Stimulated activated CD4-positive, alpha-beta T cell treated with anti-CD3 and anti-CD28 coated beads, Interleukin-4, amount 100 ng/mL, for 24 hours (primary cell): ENCODE measurements around the gene CLCA2.

Experiments used
- DNase-seq: peaks from one replicate; pipeline ENCODE4 v3.0.0-alpha.2; 2020

The CLCA2 gene

GRCh38 chr1:86478416-86479156, 54.6 kb downstream of the CLCA2 start:
- no peak for DNase-seq

GRCh38 chr1:86481966-86482365, 58.0 kb downstream of the CLCA2 start:
- no peak for DNase-seq

- DNase-seq: no peak
Observed at GRCh38 chr1:86487131-86487810, 63.3 kb downstream of the CLCA2 start.

GRCh38 chr1:86487811-86488141, 63.8 kb downstream of the CLCA2 start:
- DNase-seq: no peak

GRCh38 chr1:86489242-86489878, 65.4 kb downstream of the CLCA2 start:
- DNase-seq: no peak

- no peak for DNase-seq
Observed at GRCh38 chr1:86491171-86491950, 67.4 kb downstream of the CLCA2 start.

GRCh38 chr1:86498281-86498680, 74.3 kb downstream of the CLCA2 start:
- no peak for DNase-seq

- no peak for DNase-seq
Observed at GRCh38 chr1:86499987-86500593, 76.1 kb downstream of the CLCA2 start.

- no peak for DNase-seq
Observed at GRCh38 chr1:86500714-86501113, 76.7 kb downstream of the CLCA2 start.

- peak; percentile 44 for DNase-seq
Observed at GRCh38 chr1:86502125-86502646, 78.2 kb downstream of the CLCA2 start.

- no peak for DNase-seq
Observed at GRCh38 chr1:86502721-86503405, 78.9 kb downstream of the CLCA2 start.

GRCh38 chr1:86503406-86504136, 79.6 kb downstream of the CLCA2 start:
- no peak for DNase-seq

- DNase-seq: no peak
Observed at GRCh38 chr1:86504137-86504479, 80.1 kb downstream of the CLCA2 start.

- DNase-seq: no peak
Observed at GRCh38 chr1:86504895-86505563, 81.1 kb downstream of the CLCA2 start.

GRCh38 chr1:86505564-86505902, 81.6 kb downstream of the CLCA2 start:
- no peak for DNase-seq
